GM23338 (cell line): ENCODE data around the gene RDH5. TPM values are rescaled to one million over a fixed set of nuclear protein-coding genes. Genes with fewer than 3 reads are reported as not detected.

Experiments
- ATAC-seq: fragments of 200-7000 bp; cut with Tn5 transposase; 3 replicates; pipeline ENCODE4 v1.9.1; 2020
- DNase-seq: peaks from one replicate; pipeline ENCODE4 v3.0.0-alpha.2; 2015; ENCODE audit warnings: low spot score
- H2AFZ ChIP-seq: fragments of 200-600 bp; sonication (generic); 2 replicates; pipeline ENCODE4 v1.8.0; 2016; ENCODE audit warnings: antibody characterized with exemption, mild to moderate bottlenecking, moderate library complexity
- H3F3A ChIP-seq: fragments of 200-600 bp; sonication (generic); replicated peaks from 2 replicates; pipeline ENCODE4 v1.8.0; 2017; ENCODE audit warnings: antibody characterized with exemption, mixed run types, low read depth
- H3K27ac ChIP-seq: fragments of 200-600 bp; sonication (generic); 2 replicates; pipeline ENCODE4 v1.6.1; 2016; ENCODE audit warnings: low read depth
- H3K27me3 ChIP-seq: fragments of 200-600 bp; sonication (generic); 2 replicates; pipeline ENCODE4 v1.8.0; 2016; ENCODE audit warnings: mild to moderate bottlenecking, mixed run types, moderate library complexity; ENCODE audit not compliant: insufficient read depth
- H3K36me3 ChIP-seq: fragments of 200-600 bp; sonication (generic); 2 replicates; pipeline ENCODE4 v1.8.0; 2016; ENCODE audit warnings: mild to moderate bottlenecking; ENCODE audit not compliant: insufficient read depth
- H3K4me1 ChIP-seq: fragments of 200-600 bp; sonication (generic); 2 replicates; pipeline ENCODE4 v1.8.0; 2016; ENCODE audit warnings: mild to moderate bottlenecking, moderate library complexity; ENCODE audit not compliant: insufficient read depth
- H3K4me2 ChIP-seq: fragments of 200-600 bp; sonication (generic); 2 replicates; pipeline ENCODE4 v1.7.1; 2017; ENCODE audit warnings: mixed run types
- H3K4me3 ChIP-seq: fragments of 200-600 bp; sonication (generic); 2 replicates; pipeline ENCODE4 v1.6.1; 2016; ENCODE audit warnings: mixed run types
- H3K79me2 ChIP-seq: fragments of 200-600 bp; sonication (generic); replicated peaks from 2 replicates; pipeline ENCODE4 v1.8.0; 2017; ENCODE audit warnings: mild to moderate bottlenecking; ENCODE audit not compliant: insufficient read depth
- H3K9me2 ChIP-seq: fragments of 200-600 bp; sonication (generic); 2 replicates; pipeline ENCODE4 v1.8.0; 2017; ENCODE audit not compliant: insufficient read depth
- H4K20me1 ChIP-seq: fragments of 200-600 bp; sonication (generic); replicated peaks from 2 replicates; pipeline ENCODE4 v1.8.0; 2017; ENCODE audit warnings: mild to moderate bottlenecking; ENCODE audit not compliant: insufficient read depth
- H3K27ac Mint-ChIP-seq: 2 replicates; pipeline ENCODE4 v1.8.0; 2020; ENCODE audit warnings: inconsistent platforms, mild to moderate bottlenecking, moderate library complexity, mixed read lengths
- H3K27me3 Mint-ChIP-seq: 3 replicates; pipeline ENCODE4 v1.8.0; 2022; ENCODE audit warnings: low read depth, mild to moderate bottlenecking, moderate library complexity, mixed read lengths, inconsistent platforms; ENCODE audit not compliant: insufficient read depth, poor library complexity
- H3K36me3 Mint-ChIP-seq: 3 replicates; pipeline ENCODE4 v1.8.0; 2021; ENCODE audit warnings: low read depth, mild to moderate bottlenecking, inconsistent platforms, moderate library complexity, mixed read lengths
- H3K4me1 Mint-ChIP-seq: 3 replicates; pipeline ENCODE4 v1.8.0; 2020; ENCODE audit warnings: mild to moderate bottlenecking, inconsistent platforms, mixed read lengths
- H3K4me3 Mint-ChIP-seq: 3 replicates; pipeline ENCODE4 v1.8.0; 2021; ENCODE audit warnings: moderate library complexity, mild to moderate bottlenecking, inconsistent platforms, mixed read lengths
- H3K9me3 Mint-ChIP-seq: 3 replicates; pipeline ENCODE4 v1.8.0; 2020; ENCODE audit warnings: moderate library complexity, mild to moderate bottlenecking, inconsistent platforms, mixed read lengths
- EZH2 ChIP-seq: fragments of 200-600 bp; sonication (generic); IDR thresholded peaks from one replicate; pipeline ENCODE4 v1.8.0; 2017; ENCODE audit warnings: antibody characterized with exemption, mild to moderate bottlenecking, low read depth; ENCODE audit not compliant: unreplicated experiment
- polyA plus RNA-seq: library from polyadenylated mRNA; unstranded; fragments of >200 nt; fragmentation: Nextera tagmentation; extraction: Ambion mirVana; gene quantifications from 2 replicates; pipeline ENCODE4 v1.2.1, GENCODE V29; 2016
- total RNA-seq: library from RNA; depleted of rRNA; stranded (reverse); fragments of >200 nt; shearing (Covaris generic); gene quantifications from 2 replicates; pipeline ENCODE4 v1.2.3, GENCODE V29; 2014
- TF ChIP-seq, protein P1 (sequence below): fragments of 250-450 bp; sonication (Bioruptor Pico); IDR thresholded peaks from 2 replicates; pipeline ENCODE4 v1.5.0; 2020; ENCODE audit warnings: mild to moderate bottlenecking, moderate library complexity
- TF ChIP-seq, protein P2 (sequence below): IDR thresholded peaks from 2 replicates; pipeline ENCODE4 v1.6.1; 2016; ENCODE audit warnings: antibody characterized with exemption

Gene RDH5
- total and polyA plus RNA-seq, 2 experiments from 2014 or later = 3.9 to 7.5 TPM

DNA sequence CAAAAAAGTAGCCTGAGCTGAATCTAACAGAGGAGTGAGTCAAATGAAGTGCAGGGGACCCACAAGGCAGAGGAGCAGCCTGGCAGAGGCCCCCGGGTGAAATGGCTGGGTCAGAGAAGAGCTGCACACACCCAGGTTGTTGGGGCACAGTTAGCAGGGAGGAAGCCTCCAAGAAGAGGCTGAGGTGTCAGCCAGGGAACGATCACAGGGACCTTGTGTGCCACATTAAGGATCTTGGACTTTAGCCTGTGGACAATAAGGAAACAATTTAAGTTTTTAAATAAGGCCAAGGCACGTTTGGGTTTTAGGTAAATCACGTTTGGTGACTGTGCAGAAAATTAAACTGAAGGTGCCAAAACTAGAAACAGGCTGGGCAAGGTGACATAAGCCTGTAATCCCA, 48.4 kb upstream of the RDH5 start:
- no peak for TF ChIP-seq EZH2
- Mint-ChIP-seq H3K27me3 (peaks cover 2% of the 10 kb centered on the region), H3K36me3 (no peaks in the 10 kb centered on the region), H3K9me3 (no peaks in the 10 kb centered on the region), H3K4me3 (no peak overlapping the region), H3K4me1 (no peaks in the 10 kb centered on the region), H3K27ac (no peak overlapping the region)
- Histone ChIP-seq H2AFZ (no peak overlapping the region), H3K79me2 (no peaks in the 10 kb centered on the region), H3K27me3 (no peaks in the 10 kb centered on the region), H3K4me1 (no peaks in the 10 kb centered on the region), H4K20me1 (no peaks in the 10 kb centered on the region), H3K9me2 (no peaks in the 10 kb centered on the region), H3F3A (no peaks in the 10 kb centered on the region), H3K36me3 (no peaks in the 10 kb centered on the region), H3K4me2 (no peak overlapping the region), H3K27ac (no peak overlapping the region), H3K4me3 (no peak overlapping the region)
- ATAC-seq = no peak
- DNase-seq = no peak

DNA sequence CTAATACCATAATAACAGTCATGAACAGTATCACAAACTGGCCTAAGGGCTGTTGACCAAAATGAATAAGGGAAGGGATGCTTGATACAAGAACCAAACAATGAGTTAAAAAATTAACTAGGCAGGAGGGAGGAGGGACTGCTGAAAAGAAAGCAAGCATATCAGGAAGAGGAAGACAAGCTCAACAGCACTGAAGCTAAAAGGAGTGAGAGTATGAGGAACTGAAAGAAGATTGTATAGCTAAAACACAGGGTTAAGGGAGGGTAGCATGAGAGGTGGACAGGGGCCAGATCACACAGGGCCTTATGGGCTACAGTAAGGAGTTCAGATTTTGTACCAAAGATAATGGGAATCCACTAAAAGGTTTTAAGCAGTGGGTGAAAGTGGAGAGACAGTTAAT, 46.6 kb upstream of the RDH5 start:
- Histone ChIP-seq H2AFZ (no peak overlapping the region), H3K4me1 (no peaks in the 10 kb centered on the region), H3K27me3 (no peaks in the 10 kb centered on the region), H3K36me3 (no peaks in the 10 kb centered on the region), H3K4me2 (no peak overlapping the region), H3K9me2 (no peaks in the 10 kb centered on the region), H3F3A (no peaks in the 10 kb centered on the region), H3K79me2 (no peaks in the 10 kb centered on the region), H3K4me3 (no peak overlapping the region), H4K20me1 (no peaks in the 10 kb centered on the region), H3K27ac (no peak overlapping the region)
- Mint-ChIP-seq H3K4me1 (no peaks in the 10 kb centered on the region), H3K27ac (no peak overlapping the region), H3K9me3 (no peaks in the 10 kb centered on the region), H3K4me3 (no peak overlapping the region), H3K27me3 (peaks cover 2% of the 10 kb centered on the region), H3K36me3 (no peaks in the 10 kb centered on the region)
- TF ChIP-seq, protein P1, sequence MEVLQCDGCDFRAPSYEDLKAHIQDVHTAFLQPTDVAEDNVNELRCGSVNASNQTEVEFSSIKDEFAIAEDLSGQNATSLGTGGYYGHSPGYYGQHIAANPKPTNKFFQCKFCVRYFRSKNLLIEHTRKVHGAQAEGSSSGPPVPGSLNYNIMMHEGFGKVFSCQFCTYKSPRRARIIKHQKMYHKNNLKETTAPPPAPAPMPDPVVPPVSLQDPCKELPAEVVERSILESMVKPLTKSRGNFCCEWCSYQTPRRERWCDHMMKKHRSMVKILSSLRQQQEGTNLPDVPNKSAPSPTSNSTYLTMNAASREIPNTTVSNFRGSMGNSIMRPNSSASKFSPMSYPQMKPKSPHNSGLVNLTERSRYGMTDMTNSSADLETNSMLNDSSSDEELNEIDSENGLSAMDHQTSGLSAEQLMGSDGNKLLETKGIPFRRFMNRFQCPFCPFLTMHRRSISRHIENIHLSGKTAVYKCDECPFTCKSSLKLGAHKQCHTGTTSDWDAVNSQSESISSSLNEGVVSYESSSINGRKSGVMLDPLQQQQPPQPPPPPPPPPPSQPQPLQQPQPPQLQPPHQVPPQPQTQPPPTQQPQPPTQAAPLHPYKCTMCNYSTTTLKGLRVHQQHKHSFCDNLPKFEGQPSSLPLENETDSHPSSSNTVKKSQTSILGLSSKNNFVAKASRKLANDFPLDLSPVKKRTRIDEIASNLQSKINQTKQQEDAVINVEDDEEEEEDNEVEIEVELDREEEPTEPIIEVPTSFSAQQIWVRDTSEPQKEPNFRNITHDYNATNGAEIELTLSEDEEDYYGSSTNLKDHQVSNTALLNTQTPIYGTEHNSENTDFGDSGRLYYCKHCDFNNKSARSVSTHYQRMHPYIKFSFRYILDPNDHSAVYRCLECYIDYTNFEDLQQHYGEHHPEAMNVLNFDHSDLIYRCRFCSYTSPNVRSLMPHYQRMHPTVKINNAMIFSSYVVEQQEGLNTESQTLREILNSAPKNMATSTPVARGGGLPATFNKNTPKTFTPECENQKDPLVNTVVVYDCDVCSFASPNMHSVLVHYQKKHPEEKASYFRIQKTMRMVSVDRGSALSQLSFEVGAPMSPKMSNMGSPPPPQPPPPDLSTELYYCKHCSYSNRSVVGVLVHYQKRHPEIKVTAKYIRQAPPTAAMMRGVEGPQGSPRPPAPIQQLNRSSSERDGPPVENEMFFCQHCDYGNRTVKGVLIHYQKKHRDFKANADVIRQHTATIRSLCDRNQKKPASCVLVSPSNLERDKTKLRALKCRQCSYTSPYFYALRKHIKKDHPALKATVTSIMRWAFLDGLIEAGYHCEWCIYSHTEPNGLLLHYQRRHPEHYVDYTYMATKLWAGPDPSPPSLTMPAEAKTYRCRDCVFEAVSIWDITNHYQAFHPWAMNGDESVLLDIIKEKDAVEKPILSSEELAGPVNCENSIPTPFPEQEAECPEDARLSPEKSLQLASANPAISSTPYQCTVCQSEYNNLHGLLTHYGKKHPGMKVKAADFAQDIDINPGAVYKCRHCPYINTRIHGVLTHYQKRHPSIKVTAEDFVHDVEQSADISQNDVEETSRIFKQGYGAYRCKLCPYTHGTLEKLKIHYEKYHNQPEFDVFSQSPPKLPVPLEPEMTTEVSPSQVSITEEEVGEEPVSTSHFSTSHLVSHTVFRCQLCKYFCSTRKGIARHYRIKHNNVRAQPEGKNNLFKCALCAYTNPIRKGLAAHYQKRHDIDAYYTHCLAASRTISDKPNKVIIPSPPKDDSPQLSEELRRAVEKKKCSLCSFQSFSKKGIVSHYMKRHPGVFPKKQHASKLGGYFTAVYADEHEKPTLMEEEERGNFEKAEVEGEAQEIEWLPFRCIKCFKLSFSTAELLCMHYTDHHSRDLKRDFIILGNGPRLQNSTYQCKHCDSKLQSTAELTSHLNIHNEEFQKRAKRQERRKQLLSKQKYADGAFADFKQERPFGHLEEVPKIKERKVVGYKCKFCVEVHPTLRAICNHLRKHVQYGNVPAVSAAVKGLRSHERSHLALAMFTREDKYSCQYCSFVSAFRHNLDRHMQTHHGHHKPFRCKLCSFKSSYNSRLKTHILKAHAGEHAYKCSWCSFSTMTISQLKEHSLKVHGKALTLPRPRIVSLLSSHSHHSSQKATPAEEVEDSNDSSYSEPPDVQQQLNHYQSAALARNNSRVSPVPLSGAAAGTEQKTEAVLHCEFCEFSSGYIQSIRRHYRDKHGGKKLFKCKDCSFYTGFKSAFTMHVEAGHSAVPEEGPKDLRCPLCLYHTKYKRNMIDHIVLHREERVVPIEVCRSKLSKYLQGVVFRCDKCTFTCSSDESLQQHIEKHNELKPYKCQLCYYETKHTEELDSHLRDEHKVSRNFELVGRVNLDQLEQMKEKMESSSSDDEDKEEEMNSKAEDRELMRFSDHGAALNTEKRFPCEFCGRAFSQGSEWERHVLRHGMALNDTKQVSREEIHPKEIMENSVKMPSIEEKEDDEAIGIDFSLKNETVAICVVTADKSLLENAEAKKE = no peak
- TF ChIP-seq, protein P2, sequence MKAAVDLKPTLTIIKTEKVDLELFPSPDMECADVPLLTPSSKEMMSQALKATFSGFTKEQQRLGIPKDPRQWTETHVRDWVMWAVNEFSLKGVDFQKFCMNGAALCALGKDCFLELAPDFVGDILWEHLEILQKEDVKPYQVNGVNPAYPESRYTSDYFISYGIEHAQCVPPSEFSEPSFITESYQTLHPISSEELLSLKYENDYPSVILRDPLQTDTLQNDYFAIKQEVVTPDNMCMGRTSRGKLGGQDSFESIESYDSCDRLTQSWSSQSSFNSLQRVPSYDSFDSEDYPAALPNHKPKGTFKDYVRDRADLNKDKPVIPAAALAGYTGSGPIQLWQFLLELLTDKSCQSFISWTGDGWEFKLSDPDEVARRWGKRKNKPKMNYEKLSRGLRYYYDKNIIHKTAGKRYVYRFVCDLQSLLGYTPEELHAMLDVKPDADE = no peak
- DNase-seq (no peak), ATAC-seq (no peak)
